GM08714 (cell line): ENCODE results near the gene NNAT.

Experiments used
- H3K4me3 ChIP-seq: fragments of 200-500 bp; sonication (Bioruptor generic); 2 replicates; pipeline ENCODE4 v1.5.1; 2014; ENCODE audit warnings: mild to moderate bottlenecking, low read length, inconsistent platforms
- ZNF274 ChIP-seq: IDR thresholded peaks from 2 replicates; pipeline ENCODE4 v1.6.1; 2012; ENCODE audit warnings: mild to moderate bottlenecking, low read depth, low read length

NNAT gene

DNA sequence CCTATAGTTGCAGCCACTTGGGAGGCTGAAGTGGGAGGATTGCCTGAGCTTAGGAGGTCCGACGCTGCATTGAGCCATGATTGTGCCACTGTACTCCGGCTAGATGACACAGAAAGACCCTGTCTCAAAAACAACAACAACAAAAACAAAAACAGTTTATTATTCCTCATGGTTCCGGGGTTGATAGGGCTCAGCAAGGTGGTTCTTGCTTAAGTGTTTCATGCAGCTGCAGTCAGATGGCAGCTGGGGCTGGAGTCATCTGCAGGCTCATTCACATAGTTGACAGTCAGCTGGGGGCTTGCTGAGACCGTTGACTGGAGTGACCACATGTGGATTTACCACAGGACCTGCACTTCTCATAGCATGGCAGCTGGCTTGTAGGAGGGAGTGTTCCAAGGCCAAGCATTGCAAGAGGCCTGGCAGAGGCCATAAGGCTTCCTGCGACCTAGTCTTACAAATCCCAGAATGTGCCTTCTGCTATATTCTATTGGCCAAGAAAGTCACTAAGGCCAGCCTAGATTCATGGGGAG is 28.9 kb upstream of the NNAT start:
- H3K4me3 ChIP-seq = no peak overlapping the region
- TF ChIP-seq ZNF274 = no peak

DNA sequence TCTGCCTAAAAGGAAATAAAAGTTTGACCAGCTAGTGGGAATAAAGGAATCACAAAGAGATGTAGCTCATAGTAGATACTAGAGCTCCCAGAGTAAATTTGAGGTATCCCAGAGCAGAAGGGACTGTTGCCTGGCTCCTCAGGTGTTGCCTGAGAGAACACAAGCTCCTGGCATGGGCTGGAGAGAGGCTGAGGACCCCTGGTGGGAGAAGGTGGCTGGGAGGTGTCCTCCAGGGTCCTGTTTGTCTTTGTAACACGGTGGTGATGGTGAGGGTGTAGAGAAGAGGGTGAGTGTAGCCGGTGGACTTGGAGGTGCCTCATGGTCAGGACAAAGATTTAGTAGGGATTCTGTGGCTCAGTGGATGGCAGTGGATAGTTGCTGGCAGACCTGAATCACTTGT is 28.1 kb upstream of the NNAT start:
- no peak for TF ChIP-seq ZNF274

DNA sequence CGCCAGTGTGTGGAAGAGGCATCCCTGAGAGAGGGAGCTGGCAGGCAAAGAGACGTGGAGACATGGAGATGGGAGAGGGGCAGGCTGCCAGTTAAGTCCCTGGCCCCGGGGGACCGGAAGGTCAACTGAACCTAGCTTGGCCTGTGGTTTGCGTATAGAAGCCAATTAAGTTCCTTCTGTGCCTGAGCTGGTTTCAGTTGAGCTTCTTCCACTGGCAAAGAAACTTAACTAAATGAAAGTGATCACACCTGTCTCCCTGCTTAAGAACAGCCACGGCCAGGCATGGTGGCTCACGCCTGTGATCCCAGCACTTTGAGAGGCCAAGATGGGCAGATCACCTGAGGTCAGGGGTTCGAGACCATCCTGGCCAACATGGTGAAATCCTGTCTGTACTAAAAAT is 26.7 kb upstream of the NNAT start:
- H3K4me3 ChIP-seq = no peak overlapping the region
- no peak for TF ChIP-seq ZNF274

More for the DNA sequence above, 28.1 kb upstream of the NNAT start:
- H3K4me3 ChIP-seq = no peak overlapping the region

DNA sequence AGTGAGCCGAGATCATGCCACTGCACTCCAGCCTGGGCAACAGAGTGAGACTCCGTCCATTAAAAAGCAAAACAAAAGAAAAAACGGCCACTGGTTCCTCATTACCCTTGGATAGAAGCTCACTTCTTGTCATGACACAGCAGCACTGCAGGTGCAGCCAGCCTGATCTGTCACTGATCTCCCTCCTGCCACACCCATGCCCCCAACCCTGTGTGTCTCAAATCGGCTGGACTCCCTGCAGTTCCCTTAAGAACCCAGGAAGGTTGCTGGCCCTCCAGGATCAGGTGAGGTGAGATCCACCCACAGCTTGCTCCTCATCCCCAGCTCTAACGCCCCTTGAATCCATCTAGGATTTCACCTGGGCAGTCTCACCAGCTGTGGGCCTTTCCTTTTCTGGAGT is 26.3 kb upstream of the NNAT start:
- H3K4me3 ChIP-seq = no peak overlapping the region
- no peak for TF ChIP-seq ZNF274

DNA sequence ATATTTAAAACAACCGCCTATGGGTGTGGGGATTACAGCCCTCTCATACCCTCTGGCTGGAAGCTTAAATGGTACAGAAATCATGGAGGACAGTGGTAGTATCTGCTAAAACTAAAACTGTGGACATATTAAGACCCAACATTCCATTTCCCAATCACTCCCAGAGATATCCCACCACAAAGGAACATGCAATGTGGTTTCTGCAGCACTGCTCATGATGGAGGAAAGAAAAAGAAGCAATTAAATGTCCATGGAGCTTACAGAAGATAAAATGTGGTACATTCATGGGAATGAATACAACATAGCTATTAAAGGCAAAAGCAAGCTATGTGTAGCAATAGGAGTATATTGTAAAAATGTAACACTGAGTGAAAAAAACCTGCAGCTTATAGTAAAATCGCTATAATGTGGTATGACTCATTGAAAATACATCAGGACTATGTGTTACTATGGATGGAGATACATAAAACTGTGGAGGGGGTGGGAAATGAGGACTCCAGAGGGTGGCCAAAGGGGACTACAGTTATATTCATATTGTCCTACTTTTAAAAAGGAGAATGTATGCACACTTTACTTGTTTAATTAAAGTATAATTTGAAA is 22.9 kb upstream of the NNAT start:
- no peak overlapping the region for H3K4me3 ChIP-seq
- TF ChIP-seq ZNF274 = no peak

DNA sequence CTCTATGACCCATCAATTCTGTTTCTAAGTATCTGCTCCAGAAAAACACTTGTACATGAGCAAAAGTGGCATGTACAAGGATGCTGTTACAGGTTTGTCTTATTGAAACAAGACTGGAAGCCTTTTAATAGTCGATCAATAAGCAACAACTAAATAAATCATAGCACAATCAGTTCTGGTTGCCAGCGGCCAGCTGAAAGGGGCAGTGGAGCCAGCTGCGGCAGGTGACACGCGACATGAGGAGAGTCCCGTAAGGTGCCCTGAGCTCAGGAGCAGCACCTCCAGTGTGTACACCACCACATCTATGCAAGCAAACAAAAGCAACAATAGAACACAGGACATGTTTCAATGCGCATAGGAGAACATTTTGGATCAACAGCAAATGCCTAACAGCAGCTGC is 20.7 kb upstream of the NNAT start:
- TF ChIP-seq ZNF274 = no peak
- no peak overlapping the region for H3K4me3 ChIP-seq

DNA sequence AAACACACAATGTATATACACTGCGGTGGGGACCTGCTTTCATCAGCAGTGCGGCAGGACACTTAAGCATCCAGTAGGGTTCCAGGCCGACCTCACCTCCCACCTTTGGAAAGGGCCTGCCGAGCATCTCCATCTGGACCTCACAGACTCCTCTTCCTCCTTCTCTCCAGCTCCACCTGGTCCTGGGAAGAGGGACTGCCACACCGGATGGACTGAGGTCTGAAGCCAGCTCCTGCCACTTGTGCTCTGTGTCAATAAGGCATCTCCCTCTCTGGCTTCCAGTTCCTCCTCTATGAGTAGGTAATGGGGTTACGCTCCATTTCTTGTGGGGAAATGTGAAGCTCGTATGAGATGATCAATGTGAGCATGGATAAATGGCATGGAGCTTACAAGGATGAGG is 19.1 kb upstream of the NNAT start:
- TF ChIP-seq ZNF274 = no peak
- H3K4me3 ChIP-seq = no peak overlapping the region

DNA sequence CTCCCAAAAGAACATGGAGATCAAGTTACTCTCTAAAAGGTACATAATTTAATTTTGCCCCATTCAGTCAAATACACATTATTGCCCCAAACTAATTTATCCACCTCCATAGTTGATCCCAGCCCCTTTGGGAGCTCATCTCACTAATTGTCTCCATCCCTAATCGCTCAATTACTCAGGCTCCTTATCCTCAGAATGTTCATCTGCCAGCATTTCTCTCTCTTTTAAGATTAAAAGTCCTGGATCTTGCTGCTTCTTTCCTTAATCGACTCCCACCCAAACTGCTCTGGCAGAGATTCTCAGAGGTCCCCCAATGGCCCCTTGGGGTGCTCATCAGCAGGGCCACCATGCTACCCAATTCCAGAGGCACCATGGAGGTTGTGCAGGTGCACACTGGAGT is 18.4 kb upstream of the NNAT start:
- no peak for TF ChIP-seq ZNF274

DNA sequence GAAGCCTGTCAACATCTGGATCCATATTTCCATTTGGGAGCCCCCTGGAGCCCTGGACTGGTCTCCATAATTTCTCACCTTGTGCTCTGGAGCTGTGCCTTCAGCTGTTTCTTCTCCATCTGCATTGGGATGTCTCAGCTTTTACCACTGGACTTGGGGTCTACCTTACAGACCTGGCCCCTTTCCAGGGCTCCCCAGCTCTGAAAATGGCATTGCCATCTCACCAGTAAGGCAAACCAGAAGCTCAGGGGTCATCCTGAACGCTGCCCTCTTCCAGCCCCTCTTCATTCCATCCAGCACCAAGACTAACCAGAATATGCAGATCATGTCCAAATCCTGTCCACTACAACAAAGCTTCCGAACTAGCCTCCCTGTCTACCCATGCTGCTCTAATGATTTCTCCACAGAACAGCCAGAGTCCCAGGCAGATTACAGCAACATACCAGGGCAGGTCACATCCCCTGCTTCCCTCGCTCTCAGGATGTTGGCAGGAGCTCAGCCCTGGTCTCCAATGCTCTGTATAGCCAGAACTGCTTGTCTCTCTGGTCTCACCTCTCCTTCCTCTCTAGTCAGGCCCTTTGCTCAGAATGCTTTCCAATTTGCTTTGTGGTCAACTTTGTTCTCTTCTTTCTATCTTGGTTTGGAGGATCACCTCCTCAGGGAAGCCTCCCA is 17.7 kb upstream of the NNAT start:
- TF ChIP-seq ZNF274 = no peak
- H3K4me3 ChIP-seq = no peak overlapping the region

More for the DNA sequence above, 18.4 kb upstream of the NNAT start:
- no peak overlapping the region for H3K4me3 ChIP-seq

DNA sequence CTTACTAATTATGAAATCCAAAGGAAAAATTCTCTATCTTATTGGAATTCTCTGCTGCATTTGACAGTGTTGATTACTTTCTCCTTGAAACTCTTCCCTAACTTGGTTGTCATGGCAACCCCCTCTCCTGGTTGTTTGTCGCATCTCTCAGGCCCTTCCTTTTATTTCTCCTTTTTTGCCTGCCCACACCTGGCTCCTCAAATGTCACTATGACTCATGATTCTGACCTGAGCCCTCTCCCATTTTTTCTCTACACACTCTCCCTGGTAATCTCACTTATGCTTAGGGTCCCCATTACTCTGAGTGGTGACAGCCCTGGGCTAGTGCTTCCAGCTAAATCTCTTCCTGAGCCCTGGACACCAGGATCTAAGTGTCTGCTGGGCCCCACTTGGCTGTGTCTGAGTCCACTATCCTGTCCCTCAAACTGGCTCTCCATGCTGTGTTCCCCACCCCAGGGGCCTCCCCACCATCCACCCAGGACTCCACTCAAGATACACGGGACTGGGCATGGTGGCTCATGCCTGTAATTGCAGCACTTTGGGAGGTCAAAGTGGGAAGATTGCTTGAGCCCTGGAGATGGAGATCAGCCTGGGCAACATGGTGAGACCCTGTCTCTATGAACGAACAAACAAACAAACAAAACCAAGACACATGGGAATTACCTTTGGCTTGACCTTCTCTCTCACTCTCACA is 16.5 kb upstream of the NNAT start:
- TF ChIP-seq ZNF274 = no peak

DNA sequence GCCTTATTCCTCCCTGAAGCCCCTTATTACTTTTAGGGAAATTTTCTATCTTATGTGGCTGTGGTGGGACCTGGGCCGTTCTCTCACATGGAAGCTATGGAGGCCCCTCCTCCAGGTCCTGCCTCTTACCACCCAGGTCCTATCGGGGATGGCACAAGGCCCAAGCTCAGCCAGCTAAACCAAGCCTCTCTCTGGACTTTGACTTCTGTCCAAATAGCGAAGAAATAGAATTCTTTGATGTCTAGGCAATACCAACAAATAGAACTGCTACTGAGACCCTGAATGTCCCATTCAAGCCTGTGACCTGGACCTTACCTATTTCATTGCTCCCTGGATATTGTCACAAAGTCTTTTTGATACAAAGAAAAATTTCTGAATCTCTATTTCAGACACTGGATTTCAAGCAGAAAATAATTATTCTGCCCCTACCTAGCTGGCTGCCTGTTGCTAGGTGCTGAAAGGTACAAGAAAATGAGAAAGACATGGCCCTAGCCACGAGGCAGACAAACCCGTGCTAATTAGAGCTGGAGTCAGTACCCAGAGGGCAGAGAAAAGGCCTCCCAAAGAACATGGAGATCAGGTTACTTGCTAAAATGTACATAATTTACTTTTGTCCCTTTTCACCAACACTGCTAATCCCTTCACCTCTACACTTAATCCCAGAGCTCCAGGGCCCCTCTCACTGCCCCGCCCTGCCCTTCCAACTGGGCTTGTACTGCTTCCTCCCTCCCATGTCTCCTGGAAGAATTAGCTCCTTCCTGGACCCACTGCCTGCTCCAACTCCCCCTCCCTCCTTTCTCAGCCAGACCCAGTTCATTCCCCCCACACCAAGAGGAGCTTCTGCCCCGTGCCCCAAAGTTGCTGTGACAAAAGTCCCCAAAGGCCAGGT is 15.5 kb upstream of the NNAT start:
- no peak for TF ChIP-seq ZNF274
- H3K4me3 ChIP-seq = no peak overlapping the region

More for the DNA sequence above, 16.5 kb upstream of the NNAT start:
- no peak overlapping the region for H3K4me3 ChIP-seq

DNA sequence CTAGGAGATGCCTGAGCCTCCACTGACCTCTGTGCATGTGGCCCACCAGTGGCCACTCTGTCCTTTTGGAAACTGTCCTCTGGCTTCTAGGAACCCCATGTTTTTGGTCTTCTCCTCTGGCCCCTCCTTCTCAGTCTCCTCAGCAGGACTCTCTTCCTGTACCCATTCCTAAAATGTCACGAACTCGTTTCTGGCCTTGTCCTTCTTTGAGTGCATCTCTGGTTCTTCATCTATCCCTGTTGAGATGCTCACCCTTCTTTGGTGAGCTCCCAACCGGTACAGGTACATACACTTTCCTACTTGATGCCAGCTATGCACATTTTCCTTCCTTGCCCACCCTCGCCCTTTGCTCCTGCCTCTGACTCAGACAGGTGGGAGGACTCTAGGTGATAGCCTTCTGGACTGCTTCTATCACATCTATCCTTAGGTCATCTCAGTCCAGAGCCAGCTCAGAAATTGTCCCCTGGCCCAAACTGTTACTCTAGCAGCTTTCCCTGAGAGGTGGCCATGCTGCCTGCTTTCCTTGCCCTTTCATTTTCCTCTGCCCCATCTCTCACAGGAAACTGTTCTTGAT is 14.8 kb upstream of the NNAT start:
- no peak for TF ChIP-seq ZNF274
- no peak overlapping the region for H3K4me3 ChIP-seq

DNA sequence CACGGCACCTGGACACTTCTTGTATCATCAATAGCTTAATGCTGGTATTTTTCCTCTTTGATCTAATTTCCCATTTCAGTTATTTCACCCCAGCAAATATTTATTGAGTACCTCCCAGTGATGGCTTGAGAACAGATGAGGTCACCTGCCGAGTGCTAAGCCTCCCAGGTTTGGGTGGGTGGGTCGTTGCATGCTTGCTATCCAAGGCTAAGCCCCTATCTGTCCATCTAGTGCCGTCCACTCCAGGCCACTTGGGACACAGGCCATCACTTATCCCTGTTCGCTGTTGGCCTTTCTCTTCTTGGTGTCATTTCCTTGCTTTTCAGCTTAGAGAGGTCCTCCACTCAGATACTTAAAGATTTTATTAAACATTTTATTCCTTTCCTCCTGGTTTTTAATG is 10.8 kb upstream of the NNAT start:
- H3K4me3 ChIP-seq = no peak overlapping the region
- no peak for TF ChIP-seq ZNF274
